HCT116 (cell line): ENCODE data around the gene COL1A1.

Experiments
- CTCF ChIP-seq, 3 experiments: fragments of 200-600 bp in 1 of 3; sonication (generic) in 1 of 3; IDR thresholded peaks in 2 of 3; conservative IDR thresholded peaks in 1 of 3; 2 replicates each; pipeline ENCODE4 v1.5.1; 2012 to 2017; ENCODE audit warnings: low read depth in 2 of 3, low read length in 2 of 3, antibody characterized with exemption in 1 of 3, borderline replicate concordance in 1 of 3, control low read depth in 1 of 3, mild to moderate bottlenecking in 1 of 3, mixed read lengths in 1 of 3, mixed run types in 1 of 3, moderate library complexity in 1 of 3; ENCODE audit not compliant: insufficient read depth in 1 of 3
- EGR1 ChIP-seq: IDR thresholded peaks from 2 replicates; pipeline ENCODE4 v1.6.1; 2012; ENCODE audit warnings: low read depth
- EZH2 ChIP-seq: fragments of 200-600 bp; sonication (generic); IDR thresholded peaks from 2 replicates; pipeline ENCODE4 v1.6.1; 2017; ENCODE audit warnings: antibody characterized with exemption, mixed run types
- EZH2phosphoT487 ChIP-seq: fragments of 200-600 bp; IDR thresholded peaks from 2 replicates; pipeline ENCODE4 v1.6.1; 2018; ENCODE audit warnings: antibody characterized with exemption, borderline replicate concordance
- JUND ChIP-seq: IDR thresholded peaks from 2 replicates; pipeline ENCODE4 v1.6.1; 2012
- POLR2A ChIP-seq: IDR thresholded peaks from 2 replicates; pipeline ENCODE4 v1.7.0; 2011; ENCODE audit warnings: borderline replicate concordance; ENCODE audit not compliant: insufficient read depth, insufficient read length; ENCODE audit errors: extremely low read depth
- POLR2AphosphoS5 ChIP-seq: IDR thresholded peaks from 2 replicates; pipeline ENCODE4 v1.6.1; 2011; ENCODE audit warnings: mild to moderate bottlenecking, low read depth, low read length, moderate library complexity
- SIN3A ChIP-seq: IDR thresholded peaks from 2 replicates; pipeline ENCODE4 v1.6.1; 2012; ENCODE audit warnings: low read depth
- SP1 ChIP-seq: IDR thresholded peaks from 2 replicates; pipeline ENCODE4 v1.6.1; 2012; ENCODE audit warnings: low read depth
- SRF ChIP-seq: IDR thresholded peaks from 2 replicates; pipeline ENCODE4 v1.6.1; 2012; ENCODE audit warnings: low read depth
- YY1 ChIP-seq: IDR thresholded peaks from 2 replicates; pipeline ENCODE4 v1.6.1; 2011; ENCODE audit warnings: low read length, low read depth, moderate library complexity, mild to moderate bottlenecking; ENCODE audit not compliant: insufficient replicate concordance; ENCODE audit errors: extremely low read depth
- ZBTB33 ChIP-seq: IDR thresholded peaks from 2 replicates; pipeline ENCODE4 v1.6.1; 2011; ENCODE audit warnings: mild to moderate bottlenecking, low read length, moderate library complexity; ENCODE audit not compliant: insufficient replicate concordance; ENCODE audit errors: extremely low read depth
- ZNF274 ChIP-seq: fragments of 200-500 bp; sonication (Bioruptor generic); IDR thresholded peaks from 2 replicates; pipeline ENCODE4 v1.6.1; 2014; ENCODE audit warnings: mild to moderate bottlenecking, low read depth, low read length, inconsistent platforms
- TF ChIP-seq, protein P1 (sequence below): IDR thresholded peaks from 2 replicates; pipeline ENCODE4 v1.6.1; 2012

DNA sequence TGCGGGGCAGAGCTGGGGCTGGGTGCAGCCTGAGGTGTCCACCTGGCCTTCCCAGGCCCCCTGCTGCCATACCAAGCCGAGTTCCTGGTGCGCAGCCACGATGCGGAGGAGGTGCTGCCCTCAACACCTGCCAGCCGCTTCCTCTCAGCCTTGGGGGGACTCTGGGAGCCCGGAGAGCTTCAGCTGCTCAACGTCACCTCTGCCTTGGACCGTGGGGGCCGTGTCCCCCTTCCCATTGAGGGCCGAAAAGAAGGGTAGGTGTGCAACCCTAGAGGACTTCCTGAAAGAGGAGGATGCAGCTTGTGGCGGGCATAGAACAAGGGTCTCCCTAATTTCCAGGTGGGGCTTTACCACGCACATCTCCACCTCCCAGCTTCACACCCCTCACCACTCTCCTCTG is 33.1 kb downstream of the COL1A1 start:
- TF ChIP-seq POLR2AphosphoS5: no peak
- no peak for TF ChIP-seq SIN3A
- TF ChIP-seq CTCF (IDR thresholded peaks at IDR 0.05 in 2 of 3, conservative IDR thresholded peaks at IDR 0.05 in 1 of 3; ENCODE audit: borderline replicate concordance in 1 of 3, insufficient read depth in 1 of 3, low read depth in 2 of 3, low read length in 2 of 3): no peak
- TF ChIP-seq, protein P1, sequence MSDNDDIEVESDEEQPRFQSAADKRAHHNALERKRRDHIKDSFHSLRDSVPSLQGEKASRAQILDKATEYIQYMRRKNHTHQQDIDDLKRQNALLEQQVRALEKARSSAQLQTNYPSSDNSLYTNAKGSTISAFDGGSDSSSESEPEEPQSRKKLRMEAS: no peak
- no peak for TF ChIP-seq EGR1
- no peak for TF ChIP-seq ZBTB33
- no peak for TF ChIP-seq POLR2A
- no peak for TF ChIP-seq EZH2
- TF ChIP-seq EZH2phosphoT487: no peak
- TF ChIP-seq SP1: no peak
- no peak for TF ChIP-seq JUND
- TF ChIP-seq SRF: no peak
- TF ChIP-seq ZNF274: no peak
- no peak for TF ChIP-seq YY1
